HepG2 (cell line): ENCODE results near the gene NKPD1. TPM values are rescaled to one million over a fixed set of nuclear protein-coding genes. Genes with fewer than 3 reads are reported as not detected.

Experiments
- ATAC-seq: fragments of 200-7000 bp; cut with Tn5 transposase; 3 replicates; pipeline ENCODE4 v1.9.1; 2020; ENCODE audit warnings: mild to moderate bottlenecking, moderate library complexity
- BruUV-seq: library from RNA; stranded (reverse); fragments of 400-500 nt; replicated peaks from 2 replicates; lab custom pipeline; 2021; lab: Mats Ljungman, UMichigan
- CTCF ChIA-PET: fragments of 300-600 bp; formaldehyde crosslinking; extraction: SDS; loops from one replicate; lab custom pipeline; 2021; ENCODE audit warnings: low total read pairs, inconsistent platforms, low intra/inter-chr PET ratio; lab: Yijun Ruan, JAX
- POLR2A ChIA-PET: fragments of 350-600 bp; sonication (Branson Sonifier 250); formaldehyde crosslinking; loops from one replicate; lab custom pipeline; 2020; ENCODE audit warnings: antibody characterized with exemption, inconsistent platforms; lab: Yijun Ruan, JAX
- DNase-seq: peaks from one replicate; pipeline ENCODE4 v3.0.0-alpha.2; 2015; ENCODE audit warnings: low spot score
- FAIRE-seq: peaks from 3 replicates; lab custom pipeline; 2011; peaks lifted over from hg19 to GRCh38; lab: Jason Lieb, UNC
- H2AFZ ChIP-seq: one replicate; pipeline ENCODE4 v1.6.1; 2011; ENCODE audit warnings: low read length, inconsistent platforms
- H3K27ac ChIP-seq: fragments of 300-600 bp; 3 replicates; pipeline ENCODE4 v1.8.0; 2011; ENCODE audit warnings: mixed run types, mild to moderate bottlenecking, mixed read lengths, low read length, inconsistent platforms; ENCODE audit not compliant: insufficient read depth; ENCODE audit errors: extremely low read length
- H3K27me3 ChIP-seq, 2 experiments: fragments of 200-600 bp in 1 of 2; 2 replicates in 1 of 2; 3 replicates in 1 of 2; pipeline versions ENCODE4 v1.6.0 to v1.8.0; 2011; ENCODE audit warnings: low read length in 2 of 2, mild to moderate bottlenecking in 2 of 2, moderate library complexity in 2 of 2, inconsistent platforms in 1 of 2; ENCODE audit not compliant: insufficient read depth in 2 of 2, control insufficient read depth in 1 of 2
- H3K36me3 ChIP-seq, 2 experiments: fragments of 200-600 bp in 1 of 2; replicated peaks in 1 of 2; 2 replicates in 1 of 2; 3 replicates in 1 of 2; pipeline versions ENCODE4 v1.5.1 to v1.8.0; 2011; ENCODE audit warnings: low read length in 2 of 2, inconsistent platforms in 1 of 2; ENCODE audit not compliant: insufficient read depth in 2 of 2, control insufficient read depth in 1 of 2
- H3K4me1 ChIP-seq: 2 replicates; pipeline ENCODE4 v1.5.1; 2012; ENCODE audit warnings: low read length, inconsistent platforms; ENCODE audit not compliant: insufficient read depth
- H3K4me2 ChIP-seq: 2 replicates; pipeline ENCODE4 v1.6.0; 2011; ENCODE audit warnings: low read depth, low read length, inconsistent platforms
- H3K4me3 ChIP-seq, 3 experiments: fragments of 200-600 bp in 1 of 3; sonication (generic), shearing (Covaris generic) in 1 of 3; replicated peaks in 1 of 3; 2 replicates each; pipeline ENCODE4 v1.5.1; 2011 to 2016; ENCODE audit warnings: low read length in 3 of 3, inconsistent platforms in 2 of 3, low read depth in 2 of 3, mild to moderate bottlenecking in 2 of 3, control low read depth in 1 of 3, mixed read lengths in 1 of 3; ENCODE audit not compliant: insufficient read depth in 1 of 3
- H3K79me2 ChIP-seq: one replicate; pipeline ENCODE4 v1.6.1; 2011; ENCODE audit warnings: low read length, inconsistent platforms; ENCODE audit not compliant: insufficient read depth
- H3K9ac ChIP-seq: 2 replicates; pipeline ENCODE4 v1.6.0; 2011; ENCODE audit warnings: mild to moderate bottlenecking, low read depth, low read length, inconsistent platforms; ENCODE audit not compliant: insufficient read depth
- H3K9me3 ChIP-seq: 2 replicates; pipeline ENCODE4 v1.5.1; 2012; ENCODE audit warnings: mild to moderate bottlenecking, low read length
- H4K20me1 ChIP-seq: 2 replicates; pipeline ENCODE4 v1.6.0; 2011; ENCODE audit warnings: inconsistent platforms, mild to moderate bottlenecking, low read length, moderate library complexity; ENCODE audit not compliant: insufficient read depth
- CEBPB ChIP-seq: IDR thresholded peaks from 2 replicates; pipeline ENCODE4 v1.6.1; 2011; ENCODE audit warnings: low read depth, low read length, improper control_type of control experiment, borderline replicate concordance
- KDM4B ChIP-seq: sonication (generic); formaldehyde crosslinking; IDR thresholded peaks from 2 replicates; pipeline ENCODE4 v1.4.0; 2020; ENCODE audit warnings: missing genetic modification reagents
- KLF11 ChIP-seq: IDR thresholded peaks from 2 replicates; pipeline ENCODE4 v1.6.1; 2016; ENCODE audit warnings: missing compliant biosample characterization
- LCORL ChIP-seq, 2 experiments: fragments of 450-650 bp in 1 of 2; sonication (generic) in 1 of 2; formaldehyde crosslinking in 1 of 2; IDR thresholded peaks; 2 replicates each; pipeline versions ENCODE4 v1.5.0 to v1.6.1; 2017 to 2020; ENCODE audit warnings: antibody characterized with exemption in 1 of 2, missing genetic modification reagents in 1 of 2
- NCOA1 ChIP-seq: sonication (generic); formaldehyde crosslinking; IDR thresholded peaks from 2 replicates; pipeline ENCODE4 v1.9.0; 2021; ENCODE audit warnings: missing genetic modification reagents
- RFXANK ChIP-seq: IDR thresholded peaks from 2 replicates; pipeline ENCODE4 v1.6.1; 2016
- RFXAP ChIP-seq: sonication (generic); formaldehyde crosslinking; IDR thresholded peaks from 2 replicates; pipeline ENCODE4 v1.4.0; 2020; ENCODE audit warnings: missing genetic modification reagents, borderline replicate concordance
- SALL1 ChIP-seq: sonication (generic); formaldehyde crosslinking; IDR thresholded peaks from 2 replicates; pipeline ENCODE4 v1.8.0; 2022; ENCODE audit warnings: mild to moderate bottlenecking, missing genetic modification reagents
- SAP130 ChIP-seq: IDR thresholded peaks from 2 replicates; pipeline ENCODE4 v1.6.1; 2016; ENCODE audit warnings: low read depth
- TEAD3 ChIP-seq: optimal IDR thresholded peaks from 2 replicates; pipeline ENCODE3; 2016; ENCODE audit warnings: borderline replicate concordance
- ZNF460 ChIP-seq: sonication (generic); formaldehyde crosslinking; IDR thresholded peaks from 2 replicates; pipeline ENCODE4 v1.5.1; 2020; ENCODE audit warnings: missing genetic modification reagents, mild to moderate bottlenecking, borderline replicate concordance
- ZNF501 ChIP-seq: sonication (generic); formaldehyde crosslinking; IDR thresholded peaks from 2 replicates; pipeline ENCODE4 v1.5.1; 2020; ENCODE audit warnings: mild to moderate bottlenecking, moderate library complexity, missing genetic modification reagents
- ZNF576 ChIP-seq: sonication (generic); formaldehyde crosslinking; IDR thresholded peaks from 2 replicates; pipeline ENCODE4 v1.4.0; 2020; ENCODE audit warnings: mild to moderate bottlenecking, missing genetic modification reagents
- ZNF652 ChIP-seq: IDR thresholded peaks from 2 replicates; pipeline ENCODE4 v1.6.1; 2016; ENCODE audit warnings: low read depth, borderline replicate concordance
- WGBS: methylation state at CpG from one replicate; pipeline ENCODE4 v1.1.6; 2017; ENCODE audit warnings: low lambda C conversion rate; 5-methylcytosine and 5-hydroxymethylcytosine counted together
- in situ Hi-C: cut with HindIII; loops from 2 replicates; pipeline ENCODE4 v1.10.0; 2017; ENCODE audit warnings: low pct_unique_long_range_greater_than_20kb; ENCODE audit not compliant: extremely low pct_ligation_motif_present
- intact Hi-C: fragments of 100-400 bp; cut with micrococcal nuclease; formaldehyde crosslinking; loops from one replicate; pipeline ENCODE4 v1.10.0; 2022; ENCODE audit not compliant: unreplicated experiment
- polyA plus RNA-seq, 8 experiments: library from polyadenylated mRNA; depleted of rRNA in 3 of 8; stranded (reverse) in 7 of 8; unstranded in 1 of 8; fragments of >200 nt; fragmentation: Illumina TruSeq in 4 of 8; extraction: Trizol in 4 of 8; gene quantifications; 2 replicates each; pipeline versions ENCODE4 v1.2.1 to v1.2.3, GENCODE V29; 2011 to 2016; ENCODE audit warnings: low read depth in 4 of 8, missing spikeins in 1 of 8, mixed read lengths in 1 of 8; ENCODE audit not compliant: insufficient read depth in 1 of 8
- total RNA-seq, 5 experiments: library from RNA; depleted of rRNA; stranded (reverse); fragments of >200 nt; fragmentation: Illumina TruSeq; extraction: Trizol; gene quantifications; 2 replicates each; pipeline ENCODE4 v1.2.3, GENCODE V29; 2016; ENCODE audit warnings: low read depth in 1 of 5
- TF ChIP-seq, protein P1 (sequence below): sonication (generic); formaldehyde crosslinking; IDR thresholded peaks from 2 replicates; pipeline ENCODE4 v1.4.0; 2020; ENCODE audit warnings: mild to moderate bottlenecking, missing genetic modification reagents

The NKPD1 gene
- total and polyA plus RNA-seq, 2 of the 13 experiments (the other 11 are each of a cell fraction or from before 2014, with no cell fraction given): 0.03 TPM; not detected in 1

- TF ChIP-seq NCOA1 (no peak), KLF11 (CRISPR knock-in tag) (no peak), SALL1 (CRISPR knock-in tag) (peak; percentile 40; the same call in 1 of the 2 replicates), ZNF576 (CRISPR knock-in tag) (no peak), RFXANK (CRISPR knock-in tag) (no peak), TEAD3 (no peak), ZNF460 (CRISPR knock-in tag) (peak; percentile 73), RFXAP (no peak), LCORL (IDR thresholded peaks at IDR 0.05) (0 out of 2 replicates have a peak, but pooled peaks have one; percentile 48), LCORL (CRISPR knock-in tag; IDR thresholded peaks at IDR 0.05) (no peak), ZNF652 (CRISPR knock-in tag) (no peak), SAP130 (CRISPR knock-in tag) (peak; percentile 52), ZNF501 (0 out of 2 replicates have a peak, but pooled peaks have one; percentile 46)
These were observed 25.9 kb upstream of the NKPD1 start (continued) for GRCh38 chr19:45186509-45187334.

GRCh38 chr19:45184115-45184514 lies 23.3 kb upstream of the NKPD1 start:
- H3K4me3 ChIP-seq: no peak overlapping the region
- TF ChIP-seq CEBPB (no peak), KDM4B (CRISPR knock-in tag) (no peak)
- TF ChIP-seq, protein P1, sequence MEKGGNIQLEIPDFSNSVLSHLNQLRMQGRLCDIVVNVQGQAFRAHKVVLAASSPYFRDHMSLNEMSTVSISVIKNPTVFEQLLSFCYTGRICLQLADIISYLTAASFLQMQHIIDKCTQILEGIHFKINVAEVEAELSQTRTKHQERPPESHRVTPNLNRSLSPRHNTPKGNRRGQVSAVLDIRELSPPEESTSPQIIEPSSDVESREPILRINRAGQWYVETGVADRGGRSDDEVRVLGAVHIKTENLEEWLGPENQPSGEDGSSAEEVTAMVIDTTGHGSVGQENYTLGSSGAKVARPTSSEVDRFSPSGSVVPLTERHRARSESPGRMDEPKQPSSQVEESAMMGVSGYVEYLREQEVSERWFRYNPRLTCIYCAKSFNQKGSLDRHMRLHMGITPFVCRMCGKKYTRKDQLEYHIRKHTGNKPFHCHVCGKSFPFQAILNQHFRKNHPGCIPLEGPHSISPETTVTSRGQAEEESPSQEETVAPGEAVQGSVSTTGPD: no peak
- WGBS: 93% methylated on average over 5 of the region's 5 CpGs
- no peak overlapping the region for H2AFZ ChIP-seq
- no peak overlapping the region for H3K9ac ChIP-seq
- H3K4me1 ChIP-seq: peaks cover 47% of the 10 kb centered on the region
- H3K9me3 ChIP-seq: no peaks in the 10 kb centered on the region
- BruUV-seq: no TSS peak
- H3K4me2 ChIP-seq: no peak overlapping the region
- DNase-seq (no peak), FAIRE-seq (no peak), ATAC-seq (no peak)
- no peaks in the 10 kb centered on the region for H3K27me3 ChIP-seq
- ChIA-PET POLR2A (no interaction called here), CTCF (no interaction called here)
- H3K27ac ChIP-seq: no peak overlapping the region
- H3K36me3 ChIP-seq: no peaks in the 10 kb centered on the region
- 0 out of 2 replicates have a peak, but pooled peaks cover 2% of the 10 kb centered on the region for H4K20me1 ChIP-seq
- intact Hi-C loops (loop anchor here (10.0 kb wide), 1 partner anchor 61 kb away; the partner anchor contains the start of gene EXOC3L2), in situ Hi-C loops (no loop called here)
- H3K79me2 ChIP-seq: peaks cover 15% of the 10 kb centered on the region
